BJ (cell line): ENCODE measurements around the gene NABP2. TPM values are rescaled to one million over a fixed set of nuclear protein-coding genes. Genes with fewer than 3 reads are reported as not detected.
A peak's percentile ranks its signal among the peaks of the same experiment; 100 is the strongest.

Experiments
- CTCF ChIA-PET: fragments of 350-600 bp; formaldehyde crosslinking; extraction: SDS; loops from one replicate; lab custom pipeline; 2021; ENCODE audit warnings: antibody characterized with exemption, inconsistent platforms; lab: Yijun Ruan, JAX
- POLR2A ChIA-PET: fragments of 300-600 bp; sonication (Branson Sonifier 250); formaldehyde crosslinking; extraction: SDS; loops from one replicate; lab custom pipeline; 2021; ENCODE audit warnings: antibody characterized with exemption; lab: Charles Lee
- DNase-seq: peaks from one replicate; pipeline ENCODE4 v3.0.0-alpha.2; 2011; ENCODE audit warnings: low read depth
- H3K27me3 ChIP-seq: 2 replicates; pipeline ENCODE4 v1.6.0; 2011; ENCODE audit warnings: low read length; ENCODE audit not compliant: control insufficient read depth, insufficient read depth
- H3K36me3 ChIP-seq: 2 replicates; pipeline ENCODE4 v1.5.1; 2011; ENCODE audit warnings: low read length; ENCODE audit not compliant: control insufficient read depth, insufficient read depth
- H3K4me3 ChIP-seq: 2 replicates; pipeline ENCODE4 v1.5.1; 2011; ENCODE audit warnings: low read depth, mild to moderate bottlenecking, control low read depth, low read length
- polyA plus RNA-seq: library from polyadenylated mRNA; depleted of rRNA; stranded (reverse); fragments of >200 nt; gene quantifications from 2 replicates; pipeline ENCODE4 v1.2.3, GENCODE V29; 2011
- TF ChIP-seq, protein P1 (sequence below): IDR thresholded peaks from 2 replicates; pipeline ENCODE4 v1.5.1; 2011; ENCODE audit warnings: low read depth, mild to moderate bottlenecking, control low read depth, inconsistent platforms, low read length, moderate library complexity; ENCODE audit not compliant: insufficient read depth

NABP2 gene
- polyA plus RNA-seq, 1 experiment = 52.0 TPM

- ChIA-PET POLR2A (interaction anchor here (0.6 to 2.2 kb wide), 3 partner anchors 30 to 69 kb away, joined by 4 to 10 read pairs (median 6); partner anchors contain the start of genes MYL6 and RNF41), CTCF (interaction anchor here (0.7 to 9.8 kb wide), 27 partner anchors 8 to 450 kb away, joined by 3 to 134 read pairs (median 7); partner anchors contain the start of genes ERBB3, ESYT1, MYL6 and RNF41)
- TF ChIP-seq, protein P1, sequence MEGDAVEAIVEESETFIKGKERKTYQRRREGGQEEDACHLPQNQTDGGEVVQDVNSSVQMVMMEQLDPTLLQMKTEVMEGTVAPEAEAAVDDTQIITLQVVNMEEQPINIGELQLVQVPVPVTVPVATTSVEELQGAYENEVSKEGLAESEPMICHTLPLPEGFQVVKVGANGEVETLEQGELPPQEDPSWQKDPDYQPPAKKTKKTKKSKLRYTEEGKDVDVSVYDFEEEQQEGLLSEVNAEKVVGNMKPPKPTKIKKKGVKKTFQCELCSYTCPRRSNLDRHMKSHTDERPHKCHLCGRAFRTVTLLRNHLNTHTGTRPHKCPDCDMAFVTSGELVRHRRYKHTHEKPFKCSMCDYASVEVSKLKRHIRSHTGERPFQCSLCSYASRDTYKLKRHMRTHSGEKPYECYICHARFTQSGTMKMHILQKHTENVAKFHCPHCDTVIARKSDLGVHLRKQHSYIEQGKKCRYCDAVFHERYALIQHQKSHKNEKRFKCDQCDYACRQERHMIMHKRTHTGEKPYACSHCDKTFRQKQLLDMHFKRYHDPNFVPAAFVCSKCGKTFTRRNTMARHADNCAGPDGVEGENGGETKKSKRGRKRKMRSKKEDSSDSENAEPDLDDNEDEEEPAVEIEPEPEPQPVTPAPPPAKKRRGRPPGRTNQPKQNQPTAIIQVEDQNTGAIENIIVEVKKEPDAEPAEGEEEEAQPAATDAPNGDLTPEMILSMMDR = no peak
- DNase-seq = no peak
- H3K4me3 ChIP-seq = peak overlapping the region; percentile 71
- peaks cover 10% of the 10 kb centered on the region for H3K36me3 ChIP-seq
- no peaks in the 10 kb centered on the region for H3K27me3 ChIP-seq
These were observed 35.4 kb upstream of the NABP2 start for GRCh38 chr12:56188778-56189098.

GRCh38 chr12:56189099-56189917 is 34.8 kb upstream of the NABP2 start, which contains the start of gene SMARCC2:
Gene SMARCC2, minus strand, starts transcription at chr12:56189483. Its CDS starts 22 bp downstream, at chr12:56189461.
- ChIA-PET CTCF (interaction anchor here (0.5 to 9.8 kb wide), 54 partner anchors 8 to 1296 kb away, joined by 3 to 134 read pairs (median 4); partner anchors contain the start of genes ANKRD52, CNPY2, COQ10A and ERBB3), POLR2A (interaction anchor here (0.6 to 2.2 kb wide), 4 partner anchors 31 to 41 kb away, joined by 3 to 10 read pairs (median 4); partner anchors contain the start of genes MYL6 and RNF41)
- Histone ChIP-seq H3K27me3 (no peaks in the 10 kb centered on the region), H3K36me3 (peaks cover 7% of the 10 kb centered on the region), H3K4me3 (peak within 1 kb of the TSS; percentile 71)
- TF ChIP-seq, protein P1 = peak; percentile 67
- DNase-seq = no peak

DNA sequence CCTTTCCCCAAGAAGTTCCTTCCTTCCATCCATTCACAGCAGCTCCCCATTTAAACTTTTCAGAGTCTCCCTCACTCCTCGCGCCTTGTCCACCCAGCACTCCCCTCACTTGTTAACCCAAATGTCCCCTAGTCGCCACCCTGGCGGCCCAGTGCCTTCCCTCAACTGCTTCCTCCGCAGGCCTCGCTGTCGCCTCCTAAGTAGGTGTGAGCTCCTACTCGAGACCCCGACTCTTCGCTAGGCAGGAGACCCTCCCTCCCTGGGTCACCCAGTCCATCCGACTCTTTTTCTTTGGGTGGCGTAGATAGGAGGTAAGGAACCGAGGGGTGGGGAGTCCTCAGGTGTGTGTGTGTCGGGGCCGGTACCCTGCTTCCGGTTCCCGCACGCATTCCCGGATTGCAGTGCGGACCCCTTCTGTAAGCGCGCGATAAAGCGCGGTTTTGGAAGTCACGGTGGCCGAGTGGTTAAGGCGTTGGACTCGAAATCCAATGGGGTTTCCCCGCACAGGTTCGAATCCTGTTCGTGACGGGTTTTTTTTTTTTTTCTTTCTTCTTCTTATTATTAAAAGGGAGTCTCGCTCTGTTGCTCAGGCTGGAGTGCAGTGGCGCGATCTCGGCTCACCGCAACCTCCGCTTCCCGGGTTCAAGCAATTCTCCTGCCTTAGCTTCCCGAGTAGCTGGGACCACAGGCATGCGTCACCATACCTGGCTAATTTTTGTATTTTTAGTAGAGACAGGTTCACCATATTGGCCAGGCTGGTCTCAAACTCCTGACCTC is 34.0 kb upstream of the NABP2 start:
- TF ChIP-seq, protein P1 = no peak
- ChIA-PET POLR2A (interaction anchor here (0.6 to 2.2 kb wide), 4 partner anchors 31 to 55 kb away, joined by 3 to 10 read pairs (median 4); partner anchors contain the start of genes MYL6 and RNF41), CTCF (interaction anchor here (0.7 to 9.8 kb wide), 50 partner anchors 9 to 452 kb away, joined by 3 to 134 read pairs (median 5); partner anchors contain the start of genes ANKRD52, CNPY2, COQ10A and ERBB3)
- Histone ChIP-seq H3K36me3 (peaks cover under 1% of the 10 kb centered on the region), H3K27me3 (no peaks in the 10 kb centered on the region), H3K4me3 (peak overlapping the region; percentile 64)
- DNase-seq = no peak

GRCh38 chr12:56190695-56191155 is 33.4 kb upstream of the NABP2 start:
- CTCF ChIA-PET = interaction anchor here (1.2 to 9.8 kb wide), 10 partner anchors 15 to 79 kb away, joined by 3 to 134 read pairs (median 18); partner anchors contain the start of genes ANKRD52, MYL6, RNF41 and ZC3H10
- POLR2A ChIA-PET = no interaction called here
- Histone ChIP-seq H3K36me3 (no peaks in the 10 kb centered on the region), H3K27me3 (no peaks in the 10 kb centered on the region), H3K4me3 (no peak overlapping the region)
- no peak for DNase-seq
- TF ChIP-seq, protein P1 = no peak
